Panc1 (cell line): ENCODE data around the gene FOXO1. TPM values are rescaled to one million over a fixed set of nuclear protein-coding genes. Genes with fewer than 3 reads are reported as not detected.

ENCODE experiments used
- ATAC-seq: fragments of 200-7000 bp; cut with Tn5 transposase; 2 replicates; pipeline ENCODE4 v1.9.1; 2020; ENCODE audit warnings: mild to moderate bottlenecking, moderate library complexity
- BruUV-seq: library from RNA; stranded (reverse); fragments of 400-500 nt; replicated peaks from 2 replicates; lab custom pipeline; 2021; lab: Mats Ljungman, UMichigan
- CTCF ChIA-PET: fragments of 300-600 bp; sonication (Branson Sonifier 250); formaldehyde crosslinking; loops from one replicate; lab custom pipeline; 2022; ENCODE audit warnings: antibody characterized with exemption; lab: Charles Lee
- POLR2A ChIA-PET: fragments of 300-600 bp; sonication (Branson Sonifier 250); formaldehyde crosslinking; loops from one replicate; lab custom pipeline; 2022; ENCODE audit warnings: antibody characterized with exemption; lab: Charles Lee
- DNase-seq: peaks from one replicate; pipeline ENCODE4 v3.0.0-alpha.2; 2010; ENCODE audit warnings: low read depth, low spot score
- H3K27ac ChIP-seq: 2 replicates; pipeline ENCODE4 v1.5.1; 2011; ENCODE audit warnings: mild to moderate bottlenecking, low read length, inconsistent platforms
- H3K27me3 ChIP-seq: fragments of 200-500 bp; sonication (Bioruptor generic); 2 replicates; pipeline ENCODE4 v1.6.0; 2014; ENCODE audit warnings: low read length, inconsistent platforms; ENCODE audit not compliant: control insufficient read depth, insufficient read depth
- H3K36me3 ChIP-seq: fragments of 200-500 bp; sonication (Bioruptor generic); 2 replicates; pipeline ENCODE4 v1.5.1; 2014; ENCODE audit warnings: inconsistent platforms, mild to moderate bottlenecking, low read length, moderate library complexity; ENCODE audit not compliant: control insufficient read depth, insufficient read depth
- H3K4me1 ChIP-seq: 2 replicates; pipeline ENCODE4 v1.5.1; 2011; ENCODE audit warnings: inconsistent platforms, mild to moderate bottlenecking, low read length, moderate library complexity; ENCODE audit not compliant: control insufficient read depth, insufficient read depth
- H3K4me3 ChIP-seq, 2 experiments: 2 replicates each; pipeline ENCODE4 v1.5.1; 2011 to 2012; ENCODE audit warnings: low read depth in 2 of 2, low read length in 2 of 2, mild to moderate bottlenecking in 2 of 2, inconsistent platforms in 1 of 2, moderate library complexity in 1 of 2
- H3K9me3 ChIP-seq: fragments of 200-500 bp; sonication (Bioruptor generic); 2 replicates; pipeline ENCODE4 v1.5.1; 2014; ENCODE audit warnings: low read depth, mild to moderate bottlenecking, inconsistent platforms, low read length, moderate library complexity; ENCODE audit not compliant: control insufficient read depth, insufficient read depth
- CTCF ChIP-seq: fragments of 450-650 bp; IDR thresholded peaks from 2 replicates; pipeline ENCODE4 v1.5.1; 2017; ENCODE audit warnings: mild to moderate bottlenecking
- POLR2AphosphoS5 ChIP-seq: IDR thresholded peaks from 2 replicates; pipeline ENCODE4 v1.6.1; 2012; ENCODE audit warnings: mild to moderate bottlenecking, low read depth, low read length, moderate library complexity
- REST ChIP-seq, 2 experiments: IDR thresholded peaks; 2 replicates each; pipeline ENCODE4 v1.6.1; 2011 to 2012; ENCODE audit warnings: low read depth in 2 of 2, control low read depth in 1 of 2, low read length in 1 of 2, mild to moderate bottlenecking in 1 of 2, moderate library complexity in 1 of 2; ENCODE audit not compliant: insufficient read depth in 1 of 2
- SIN3A ChIP-seq: IDR thresholded peaks from 2 replicates; pipeline ENCODE4 v1.6.1; 2012; ENCODE audit warnings: low read depth, mild to moderate bottlenecking, low read length, moderate library complexity, borderline replicate concordance; ENCODE audit not compliant: insufficient read depth
- TCF7L2 ChIP-seq: IDR thresholded peaks from 2 replicates; pipeline ENCODE4 v1.6.1; 2011; ENCODE audit warnings: mild to moderate bottlenecking, low read depth, low read length, inconsistent platforms
- in situ Hi-C: cut with HindIII; loops from 2 replicates; pipeline ENCODE4 v1.10.0; 2016; ENCODE audit warnings: low sequenced_read_pairs, low pct_unique_long_range_greater_than_20kb
- intact Hi-C: fragments of 100-400 bp; cut with micrococcal nuclease; formaldehyde crosslinking; loops from one replicate; pipeline ENCODE4 v1.10.0; 2022; ENCODE audit not compliant: unreplicated experiment
- total RNA-seq: library from RNA; stranded (reverse); gene quantifications from one replicate; pipeline ENCODE4 v1.2.1, GENCODE V29; 2021; ENCODE audit not compliant: unreplicated experiment

FOXO1 gene
- total RNA-seq, 1 experiment from 2014 or later, result 2.1 TPM

- CTCF ChIA-PET, result no interaction called here
- Histone ChIP-seq H3K4me3 (no peak overlapping the region), H3K27ac (no peak overlapping the region), H3K4me1 (no peaks in the 10 kb centered on the region), H3K9me3 (no peaks in the 10 kb centered on the region), H3K36me3 (no peaks in the 10 kb centered on the region), H3K27me3 (no peaks in the 10 kb centered on the region)
- in situ Hi-C loops, result no loop called here
- intact Hi-C loops, result no loop called here
- no peak for TF ChIP-seq CTCF
- no peak for TF ChIP-seq TCF7L2
- no peak for TF ChIP-seq SIN3A
- TF ChIP-seq POLR2AphosphoS5, result no peak
- no peak for TF ChIP-seq REST (IDR thresholded peaks at IDR 0.05; ENCODE audit: insufficient read depth in 1 of 2, low read depth in 2 of 2, low read length in 1 of 2)
- DNase-seq, result no peak
- no peak for ATAC-seq
- BruUV-seq, result no TSS peak
- POLR2A ChIA-PET, result no interaction called here
These were observed 74.4 kb downstream of the FOXO1 start for GRCh38 chr13:40592035-40592434.

GRCh38 chr13:40591091-40591490, 75.3 kb downstream of the FOXO1 start:
- Histone ChIP-seq H3K4me1 (no peaks in the 10 kb centered on the region), H3K9me3 (no peaks in the 10 kb centered on the region), H3K36me3 (no peaks in the 10 kb centered on the region), H3K4me3 (no peak overlapping the region), H3K27me3 (no peaks in the 10 kb centered on the region), H3K27ac (no peak overlapping the region)
- ChIA-PET CTCF (no interaction called here), POLR2A (no interaction called here)
- no TSS peak for BruUV-seq
- intact Hi-C loops, result no loop called here
- DNase-seq, result no peak
- TF ChIP-seq SIN3A, result no peak
- TF ChIP-seq POLR2AphosphoS5, result no peak
- TF ChIP-seq CTCF, result no peak
- TF ChIP-seq TCF7L2, result no peak
- TF ChIP-seq REST (IDR thresholded peaks at IDR 0.05; ENCODE audit: insufficient read depth in 1 of 2, low read depth in 2 of 2, low read length in 1 of 2), result no peak
- in situ Hi-C loops, result no loop called here
- no peak for ATAC-seq
